A673 (cell line): Measurements from ENCODE around the gene SPINT1.

Experiments
- EZH2 ChIP-seq: fragments of 200-600 bp; sonication (generic); IDR thresholded peaks from 2 replicates; pipeline ENCODE4 v1.6.1; 2017; ENCODE audit warnings: borderline replicate concordance, low read depth, mild to moderate bottlenecking, mixed read lengths, antibody characterized with exemption, low read length; ENCODE audit not compliant: poor library complexity, severe bottlenecking
- TF ChIP-seq, protein P1 (sequence below): fragments of 300-800, 200-600 bp; sonication (generic); conservative IDR thresholded peaks from 2 replicates; pipeline ENCODE4 v1.5.1; 2017; ENCODE audit warnings: low read depth, mild to moderate bottlenecking, antibody characterized with exemption, low read length, moderate library complexity, mixed read lengths

DNA sequence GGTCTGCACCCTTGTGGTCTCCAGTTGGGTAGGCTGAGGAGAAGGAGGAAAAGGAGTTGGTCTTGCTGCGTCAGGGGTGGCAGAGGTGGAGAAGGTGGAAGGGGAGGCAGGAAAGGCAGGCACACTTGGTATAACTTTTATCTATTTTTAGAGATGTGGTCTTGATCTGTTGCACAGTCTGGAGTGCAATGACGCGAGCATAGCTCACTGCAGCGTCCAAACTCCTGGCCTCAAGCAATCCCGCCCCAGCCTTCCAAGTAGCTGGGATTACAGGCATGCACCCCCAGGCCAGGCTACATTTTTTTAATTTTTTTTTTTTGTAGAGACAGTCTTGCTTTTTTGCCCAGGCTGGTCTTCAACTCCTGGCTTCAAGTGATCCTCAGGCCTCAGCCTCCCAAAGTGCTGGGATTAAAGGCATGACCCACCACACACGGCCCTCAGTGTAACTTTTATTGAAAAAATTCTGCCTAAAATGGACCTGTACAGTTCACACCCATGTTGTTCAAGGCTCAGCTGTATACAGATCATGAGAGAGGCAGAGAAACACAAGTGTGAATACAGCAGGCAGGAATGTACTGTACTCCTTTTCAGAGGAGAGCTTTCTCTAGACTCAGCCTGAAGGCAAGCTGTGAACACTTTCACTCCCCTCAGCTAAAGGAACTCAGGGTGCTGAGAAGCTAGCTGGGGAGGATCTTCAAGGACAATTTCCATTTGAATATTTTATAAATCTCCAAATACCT, 32.3 kb downstream of the SPINT1 start:
- TF ChIP-seq, protein P1, sequence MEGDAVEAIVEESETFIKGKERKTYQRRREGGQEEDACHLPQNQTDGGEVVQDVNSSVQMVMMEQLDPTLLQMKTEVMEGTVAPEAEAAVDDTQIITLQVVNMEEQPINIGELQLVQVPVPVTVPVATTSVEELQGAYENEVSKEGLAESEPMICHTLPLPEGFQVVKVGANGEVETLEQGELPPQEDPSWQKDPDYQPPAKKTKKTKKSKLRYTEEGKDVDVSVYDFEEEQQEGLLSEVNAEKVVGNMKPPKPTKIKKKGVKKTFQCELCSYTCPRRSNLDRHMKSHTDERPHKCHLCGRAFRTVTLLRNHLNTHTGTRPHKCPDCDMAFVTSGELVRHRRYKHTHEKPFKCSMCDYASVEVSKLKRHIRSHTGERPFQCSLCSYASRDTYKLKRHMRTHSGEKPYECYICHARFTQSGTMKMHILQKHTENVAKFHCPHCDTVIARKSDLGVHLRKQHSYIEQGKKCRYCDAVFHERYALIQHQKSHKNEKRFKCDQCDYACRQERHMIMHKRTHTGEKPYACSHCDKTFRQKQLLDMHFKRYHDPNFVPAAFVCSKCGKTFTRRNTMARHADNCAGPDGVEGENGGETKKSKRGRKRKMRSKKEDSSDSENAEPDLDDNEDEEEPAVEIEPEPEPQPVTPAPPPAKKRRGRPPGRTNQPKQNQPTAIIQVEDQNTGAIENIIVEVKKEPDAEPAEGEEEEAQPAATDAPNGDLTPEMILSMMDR: no peak
- TF ChIP-seq EZH2: no peak
